A673 (cell line): ENCODE results near the gene JPH2. TPM values are rescaled to one million over a fixed set of nuclear protein-coding genes. Genes with fewer than 3 reads are reported as not detected.

Experiments
- BruUV-seq: library from RNA; stranded (reverse); fragments of 400-500 nt; replicated peaks from 2 replicates; lab custom pipeline; 2021; lab: Mats Ljungman, UMichigan
- CTCF ChIA-PET: fragments of 300-600 bp; sonication (Branson Sonifier 250); formaldehyde crosslinking; loops from one replicate; lab custom pipeline; 2022; ENCODE audit warnings: antibody characterized with exemption; lab: Charles Lee
- POLR2A ChIA-PET: fragments of 300-600 bp; sonication (Branson Sonifier 250); formaldehyde crosslinking; loops from one replicate; lab custom pipeline; 2022; ENCODE audit warnings: antibody characterized with exemption; ENCODE audit not compliant: low non-redundant PET; lab: Charles Lee
- DNase-seq: peaks from one replicate; pipeline ENCODE4 v3.0.0-alpha.2; 2015; ENCODE audit warnings: low spot score
- H3K27ac ChIP-seq: fragments of 200-600 bp; sonication (generic); 2 replicates; pipeline ENCODE4 v1.5.1; 2016; ENCODE audit warnings: mixed run types, low read depth, mild to moderate bottlenecking, mixed read lengths, antibody characterized with exemption, low read length; ENCODE audit not compliant: poor library complexity, severe bottlenecking
- H3K27me3 ChIP-seq: fragments of 200-600 bp; sonication (generic); replicated peaks from 2 replicates; pipeline ENCODE4 v1.6.1; 2017; ENCODE audit warnings: mixed run types, low read depth, mild to moderate bottlenecking, mixed read lengths, antibody characterized with exemption, low read length; ENCODE audit not compliant: insufficient read depth, poor library complexity
- H3K36me3 ChIP-seq: fragments of 200-600 bp; sonication (generic); 2 replicates; pipeline ENCODE4 v1.6.1; 2016; ENCODE audit warnings: mixed run types, mild to moderate bottlenecking, mixed read lengths, antibody characterized with exemption, low read length; ENCODE audit not compliant: insufficient read depth, poor library complexity, severe bottlenecking
- H3K4me1 ChIP-seq: fragments of 200-600 bp; sonication (generic); 2 replicates; pipeline ENCODE4 v1.6.1; 2017; ENCODE audit warnings: mixed run types, mild to moderate bottlenecking, mixed read lengths, antibody characterized with exemption, low read length; ENCODE audit not compliant: insufficient read depth, poor library complexity, severe bottlenecking
- H3K4me3 ChIP-seq: fragments of 200-600 bp; sonication (generic); 2 replicates; pipeline ENCODE4 v1.5.1; 2016; ENCODE audit warnings: low read depth, mixed run types, mild to moderate bottlenecking, mixed read lengths, low read length; ENCODE audit not compliant: poor library complexity, severe bottlenecking
- H3K9me3 ChIP-seq: fragments of 200-600 bp; sonication (generic); 2 replicates; pipeline ENCODE4 v1.6.1; 2016; ENCODE audit warnings: mixed run types, low read depth, mild to moderate bottlenecking, mixed read lengths, antibody characterized with exemption, low read length; ENCODE audit not compliant: poor library complexity, severe bottlenecking
- CTCF ChIP-seq: fragments of 300-800, 200-600 bp; sonication (generic); conservative IDR thresholded peaks from 2 replicates; pipeline ENCODE4 v1.5.1; 2017; ENCODE audit warnings: low read depth, mild to moderate bottlenecking, antibody characterized with exemption, low read length, moderate library complexity, mixed read lengths
- EZH2 ChIP-seq: fragments of 200-600 bp; sonication (generic); IDR thresholded peaks from 2 replicates; pipeline ENCODE4 v1.6.1; 2017; ENCODE audit warnings: borderline replicate concordance, low read depth, mild to moderate bottlenecking, mixed read lengths, antibody characterized with exemption, low read length; ENCODE audit not compliant: poor library complexity, severe bottlenecking
- intact Hi-C: fragments of 100-400 bp; cut with micrococcal nuclease; formaldehyde crosslinking; loops from one replicate; pipeline ENCODE4 v1.10.0; 2022; ENCODE audit not compliant: unreplicated experiment
- total RNA-seq: library from RNA; stranded (reverse); gene quantifications from 2 replicates; pipeline ENCODE4 v1.2.3, GENCODE V29; 2021

JPH2 gene
- total RNA-seq, 1 experiment from 2014 or later: 1.1 TPM

DNA sequence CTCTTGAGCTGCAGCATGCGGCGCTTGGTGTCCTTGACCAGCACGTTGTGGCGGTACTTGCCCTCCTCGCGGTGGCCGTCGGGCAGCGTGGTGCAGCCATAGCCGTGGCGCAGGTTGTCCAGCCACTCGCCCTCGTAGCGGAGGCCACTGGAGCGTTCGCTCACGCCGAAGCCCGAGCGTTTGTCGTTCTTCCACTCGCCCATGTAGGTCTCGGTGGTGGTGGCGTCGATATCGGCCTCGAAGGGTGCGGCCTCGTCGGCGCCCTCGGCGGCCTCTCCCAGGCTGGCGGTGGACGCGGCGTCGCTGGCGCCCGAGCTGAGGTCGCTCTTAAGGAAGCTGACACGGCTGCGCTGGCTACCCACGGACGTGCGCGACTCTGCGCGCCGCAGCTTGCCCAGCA, 27.3 kb downstream of the JPH2 start:
- no peak overlapping the region for H3K27ac ChIP-seq
- H3K4me3 ChIP-seq: no peak overlapping the region
- no peak for DNase-seq
- H3K9me3 ChIP-seq: no peaks in the 10 kb centered on the region
- no TSS peak for BruUV-seq
- intact Hi-C loops: no loop called here
- POLR2A ChIA-PET: no interaction called here
- no peaks in the 10 kb centered on the region for H3K36me3 ChIP-seq
- TF ChIP-seq EZH2 (no peak), CTCF (no peak)
- CTCF ChIA-PET: no interaction called here
- no peaks in the 10 kb centered on the region for H3K27me3 ChIP-seq
- H3K4me1 ChIP-seq: no peaks in the 10 kb centered on the region

- BruUV-seq: no TSS peak
- no peak overlapping the region for H3K27ac ChIP-seq
- no peak overlapping the region for H3K4me3 ChIP-seq
- ChIA-PET POLR2A (no interaction called here), CTCF (no interaction called here)
- intact Hi-C loops: no loop called here
- H3K27me3 ChIP-seq: no peaks in the 10 kb centered on the region
- DNase-seq: no peak
- no peaks in the 10 kb centered on the region for H3K4me1 ChIP-seq
- no peaks in the 10 kb centered on the region for H3K9me3 ChIP-seq
- no peaks in the 10 kb centered on the region for H3K36me3 ChIP-seq
- no peak for TF ChIP-seq CTCF
- TF ChIP-seq EZH2: no peak
These were observed 27.9 kb downstream of the JPH2 start for GRCh38 chr20:44159125-44159524.

GRCh38 chr20:44157061-44157460, 29.9 kb downstream of the JPH2 start:
- Histone ChIP-seq H3K36me3 (no peaks in the 10 kb centered on the region), H3K9me3 (no peaks in the 10 kb centered on the region), H3K4me3 (no peak overlapping the region), H3K27ac (no peak overlapping the region), H3K27me3 (no peaks in the 10 kb centered on the region), H3K4me1 (no peaks in the 10 kb centered on the region)
- ChIA-PET POLR2A (no interaction called here), CTCF (no interaction called here)
- no TSS peak for BruUV-seq
- intact Hi-C loops: no loop called here
- TF ChIP-seq EZH2 (no peak), CTCF (no peak)
- no peak for DNase-seq
